Heart left ventricle (tissue), 13 donors: Measurements from ENCODE around the gene PSMB2.

ENCODE experiments used
- CTCF ChIP-seq, 12 donors: fragments of 200-600 bp; sonication (generic) in 4 of 12; IDR thresholded peaks; one replicate each; pipeline versions ENCODE4 v1.5.0 to v1.8.0; 2018 to 2022; ENCODE audit warnings: antibody characterized with exemption in 12 of 12, mild to moderate bottlenecking in 5 of 12
- POLR2A ChIP-seq, 2 donors: fragments of 450-650 bp; IDR thresholded peaks; one replicate each; pipeline ENCODE4 v1.6.1; 2017; ENCODE audit warnings: antibody characterized with exemption in 2 of 2, mild to moderate bottlenecking in 2 of 2, moderate library complexity in 2 of 2
- donor health status: ischemic (EF 13 %, LVEDD 7.1; RV severe dilation, severe dysfunction).
- donor health status: DM: no; HTN: yes; CAD: no.
- donor health status: DM: no; HTN: no; CAD: no.
- donor health status: ischemic (EF 25% LVEDD 6.9; RV normal size, moderate dysfunction).
- donor health status: ischemic (EF 25% LVEDD 5.7; RV mildly dilated, moderate dysfunction).
- donor health status: ischemic (EF 35%, LVEDD 5.7; RV mildly dilated, moderate dysfunction).
- donor health status: nonischemic (EF 11% LVEDD 7.7; RV severe dilation, severe dysfunction).
- donor health status: DM: yes; HTN: yes; CAD: no.
- donor health status: PGD.
- donor health status: ischemic (EF 29% LVEDD 5.4; RV normal size, mild dysfunction).
- donor health status: nonischemic (EF 23%, LVEDD 6.1; RV moderate dilation, normal function).

DNA sequence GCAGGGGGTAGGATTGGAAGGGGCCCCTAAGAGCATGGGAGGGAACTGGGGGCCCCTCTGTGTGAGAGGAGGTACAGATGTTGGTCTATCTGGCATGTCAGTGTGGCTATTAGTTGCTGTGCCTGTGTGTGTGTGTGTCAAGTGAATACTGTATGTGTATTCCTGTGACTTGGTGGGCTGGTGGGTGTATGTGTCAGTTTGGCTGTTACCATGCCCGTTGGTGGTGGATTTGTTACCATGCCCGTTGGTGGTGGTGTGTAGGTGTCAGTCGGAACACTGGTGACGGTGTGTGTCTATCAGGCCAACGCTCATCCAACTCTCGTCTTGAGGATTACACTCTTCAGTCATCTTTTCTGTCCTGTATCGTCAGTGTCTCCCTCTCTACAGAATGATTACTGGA lies 45.6 kb downstream of the PSMB2 start:
- TF ChIP-seq CTCF (IDR thresholded peaks at IDR 0.05), result no peak
- TF ChIP-seq POLR2A (IDR thresholded peaks at IDR 0.05), result no peak
